HL-60 (cell line): Measurements from ENCODE around the gene MAGI2.

Experiments used
- DNase-seq, 2 experiments: peaks; one replicate each; pipeline ENCODE4 v3.0.0-alpha.2; 2010 to 2020; ENCODE audit warnings: low read depth in 1 of 2, low spot score in 1 of 2
- H3K27ac ChIP-seq: fragments of 250-450 bp; sonication (Bioruptor Pico); replicated peaks from 2 replicates; pipeline ENCODE4 v1.5.1; 2020; ENCODE audit warnings: mild to moderate bottlenecking, moderate library complexity
- H3K27me3 ChIP-seq: fragments of 250-450 bp; sonication (Bioruptor Pico); 2 replicates; pipeline ENCODE4 v1.5.1; 2021; ENCODE audit warnings: mild to moderate bottlenecking, moderate library complexity; ENCODE audit not compliant: insufficient read depth, poor library complexity, severe bottlenecking
- H3K4me3 ChIP-seq: replicated peaks from 2 replicates; pipeline ENCODE4 v1.5.1; 2011; ENCODE audit warnings: mild to moderate bottlenecking, control low read depth, low read length; ENCODE audit not compliant: insufficient read depth
- CTCF ChIP-seq: IDR thresholded peaks from one replicate; pipeline ENCODE4 v1.5.1; 2011; ENCODE audit warnings: low read length, control low read depth, inconsistent platforms; ENCODE audit not compliant: insufficient read depth
- GABPA ChIP-seq: IDR thresholded peaks from 2 replicates; pipeline ENCODE4 v1.6.1; 2012; ENCODE audit warnings: low read depth
- POLR2AphosphoS5 ChIP-seq: IDR thresholded peaks from 2 replicates; pipeline ENCODE4 v1.6.1; 2012; ENCODE audit warnings: low read depth
- REST ChIP-seq: IDR thresholded peaks from 2 replicates; pipeline ENCODE4 v1.6.1; 2012; ENCODE audit warnings: low read depth; ENCODE audit not compliant: insufficient replicate concordance
- SPI1 ChIP-seq: IDR thresholded peaks from 2 replicates; pipeline ENCODE4 v1.6.1; 2012; ENCODE audit warnings: low read depth, mild to moderate bottlenecking, borderline replicate concordance

Gene MAGI2

GRCh38 chr7:78702770-78703169 lies 750.7 kb downstream of the MAGI2 start:
- Histone ChIP-seq H3K4me3 (no peak overlapping the region), H3K27me3 (no peaks in the 10 kb centered on the region), H3K27ac (no peak overlapping the region)
- DNase-seq = no peak
- TF ChIP-seq REST = no peak
- TF ChIP-seq GABPA = no peak
- no peak for TF ChIP-seq SPI1
- no peak for TF ChIP-seq CTCF
- no peak for TF ChIP-seq POLR2AphosphoS5

- TF ChIP-seq SPI1 (no peak), GABPA (no peak), CTCF (no peak), POLR2AphosphoS5 (no peak), REST (no peak)
- Histone ChIP-seq H3K4me3 (no peak overlapping the region), H3K27ac (no peak overlapping the region), H3K27me3 (no peaks in the 10 kb centered on the region)
- no peak for DNase-seq
Observed at GRCh38 chr7:78695826-78696225, 757.6 kb downstream of the MAGI2 start.

GRCh38 chr7:78691584-78691983 lies 761.9 kb downstream of the MAGI2 start:
- H3K27me3 ChIP-seq = no peaks in the 10 kb centered on the region
- TF ChIP-seq CTCF (no peak), GABPA (no peak), POLR2AphosphoS5 (no peak), SPI1 (no peak), REST (no peak)
- H3K27ac ChIP-seq = no peak overlapping the region
- no peak overlapping the region for H3K4me3 ChIP-seq
- no peak for DNase-seq
